Cardiac atrium fibroblast (primary cell): ENCODE results near the gene PDIA4. TPM values are rescaled to one million over a fixed set of nuclear protein-coding genes. Genes with fewer than 3 reads are reported as not detected.

Experiments
- total RNA-seq: library from RNA; depleted of rRNA; stranded (reverse); fragments of >200 nt; gene quantifications from 2 replicates; pipeline ENCODE4 v1.2.3, GENCODE V29; 2015

Gene PDIA4, protein sequence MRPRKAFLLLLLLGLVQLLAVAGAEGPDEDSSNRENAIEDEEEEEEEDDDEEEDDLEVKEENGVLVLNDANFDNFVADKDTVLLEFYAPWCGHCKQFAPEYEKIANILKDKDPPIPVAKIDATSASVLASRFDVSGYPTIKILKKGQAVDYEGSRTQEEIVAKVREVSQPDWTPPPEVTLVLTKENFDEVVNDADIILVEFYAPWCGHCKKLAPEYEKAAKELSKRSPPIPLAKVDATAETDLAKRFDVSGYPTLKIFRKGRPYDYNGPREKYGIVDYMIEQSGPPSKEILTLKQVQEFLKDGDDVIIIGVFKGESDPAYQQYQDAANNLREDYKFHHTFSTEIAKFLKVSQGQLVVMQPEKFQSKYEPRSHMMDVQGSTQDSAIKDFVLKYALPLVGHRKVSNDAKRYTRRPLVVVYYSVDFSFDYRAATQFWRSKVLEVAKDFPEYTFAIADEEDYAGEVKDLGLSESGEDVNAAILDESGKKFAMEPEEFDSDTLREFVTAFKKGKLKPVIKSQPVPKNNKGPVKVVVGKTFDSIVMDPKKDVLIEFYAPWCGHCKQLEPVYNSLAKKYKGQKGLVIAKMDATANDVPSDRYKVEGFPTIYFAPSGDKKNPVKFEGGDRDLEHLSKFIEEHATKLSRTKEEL
- 289 and 307 TPM in 2 replicates for total RNA-seq

DNA sequence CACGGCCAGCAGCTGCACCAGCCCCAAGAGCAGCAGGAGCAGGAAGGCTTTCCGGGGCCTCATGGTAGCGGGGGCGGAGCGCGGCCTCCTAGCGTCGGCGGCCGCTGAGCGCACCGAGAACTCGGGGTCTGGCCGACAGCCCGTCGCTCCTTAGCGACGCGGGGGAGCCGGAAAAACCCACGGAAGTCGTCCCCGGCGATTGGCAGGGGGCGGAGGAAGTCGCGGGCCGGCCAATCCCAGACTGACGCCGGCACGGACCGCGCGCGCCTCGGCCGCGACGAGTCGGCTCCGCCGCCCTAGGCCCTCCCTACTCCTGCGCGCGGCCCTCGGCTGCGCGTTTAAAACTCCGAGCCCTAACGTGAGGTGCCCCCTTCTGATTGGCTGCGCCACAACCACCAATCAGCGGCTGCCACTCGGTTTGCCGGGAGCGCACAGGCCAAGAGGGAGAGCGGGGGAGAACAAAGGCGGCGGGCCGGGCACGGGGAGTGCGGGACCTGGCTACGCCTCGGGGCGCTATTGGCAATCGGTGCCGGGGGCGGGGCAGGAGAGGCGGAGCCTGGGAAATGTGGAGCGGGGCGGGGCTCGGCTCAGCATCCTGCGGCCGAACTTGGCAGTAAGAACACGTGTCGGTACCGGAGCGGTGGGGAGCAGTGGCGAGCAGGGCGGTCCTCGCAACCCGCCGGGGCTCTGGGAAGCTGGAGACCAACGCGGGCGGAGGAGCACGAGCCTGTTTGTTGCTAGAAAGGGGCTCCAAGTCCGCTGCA, at the start of gene PDIA4:
Gene PDIA4, minus strand, starts transcription at position 160 of the 764 bp plus-strand sequence. Its CDS starts 97 bp downstream, at position 63.

Other genes with a start within 250 kb of the PDIA4 start
- 2.8 and 4.3 TPM in 2 replicates for gene EZH2, start 144.2 kb downstream of the PDIA4 start, total RNA-seq
- gene ZNF786, start 62.2 kb upstream of the PDIA4 start, total RNA-seq: 2.9 and 3.6 TPM in 2 replicates
- gene ZNF425, start 97.8 kb upstream of the PDIA4 start, total RNA-seq: 2.7 and 4.1 TPM in 2 replicates
- 6.3 and 16.5 TPM in 2 replicates for gene ZNF398, start 118.9 kb upstream of the PDIA4 start, total RNA-seq
- gene ZNF282, start 167.0 kb upstream of the PDIA4 start, total RNA-seq: 18.2 and 20.1 TPM in 2 replicates
- 3.1 and 3.8 TPM in 2 replicates for gene ZNF212, start 211.1 kb upstream of the PDIA4 start, total RNA-seq
- gene ZNF783, start 233.7 kb upstream of the PDIA4 start, total RNA-seq: 4.9 and 10.8 TPM in 2 replicates